NCI-H446 (cell line): ENCODE data around the gene BTNL2.
A peak's percentile ranks its signal among the peaks of the same experiment; 100 is the strongest.
"Not testable (repeated sequence)": the region's sequence is repeated elsewhere in the genome, so short reads cannot be mapped to it uniquely, and the experiment has no call there.

Experiments used
- DNase-seq, 2 experiments: peaks; one replicate each; lab custom pipeline; 2025; lab: John Stamatoyannopoulos, UW

The BTNL2 gene

GRCh38 chr6:32406857-32407256 is at the start of gene BTNL2:
Gene BTNL2, minus strand, starts transcription at chr6:32407181. Its CDS starts 58 bp downstream, at chr6:32407123.
- DNase-seq, result no peak

- DNase-seq, result no peak
Observed at GRCh38 chr6:32449088-32449736, 42.2 kb upstream of the BTNL2 start.

GRCh38 chr6:32447932-32448331 is 41.0 kb upstream of the BTNL2 start:
- DNase-seq, result no peak

GRCh38 chr6:32445321-32445854 is 38.4 kb upstream of the BTNL2 start:
- DNase-seq, result no peak

GRCh38 chr6:32444433-32444832 is 37.5 kb upstream of the BTNL2 start:
- DNase-seq, result no peak

- no peak for DNase-seq
Observed at GRCh38 chr6:32442977-32443552, 36.1 kb upstream of the BTNL2 start.

- DNase-seq, result no peak
Observed at GRCh38 chr6:32442243-32442667, 35.3 kb upstream of the BTNL2 start.

- DNase-seq, result peak; percentile 24 to 52
Observed at GRCh38 chr6:32439602-32440214, 32.7 kb upstream of the BTNL2 start, which contains the start of gene HLA-DRA. Gene HLA-DRA, plus strand, starts transcription at chr6:32439887. Its CDS starts 64 bp downstream, at chr6:32439951.

- no peak for DNase-seq
Observed at GRCh38 chr6:32439139-32439538, 32.2 kb upstream of the BTNL2 start.

- no peak for DNase-seq
Observed at GRCh38 chr6:32436995-32437836, 30.2 kb upstream of the BTNL2 start.

- DNase-seq, result no peak
Observed at GRCh38 chr6:32436186-32436585, 29.2 kb upstream of the BTNL2 start.

- not testable (repeated sequence) for DNase-seq
Observed at GRCh38 chr6:32433950-32434349, 27.0 kb upstream of the BTNL2 start.

GRCh38 chr6:32432050-32432450 is 25.1 kb upstream of the BTNL2 start:
- peak in 1 of 2 experiments; percentile 11 for DNase-seq

GRCh38 chr6:32431142-32431541 is 24.2 kb upstream of the BTNL2 start:
- no peak for DNase-seq

- no peak for DNase-seq
Observed at GRCh38 chr6:32430179-32430578, 23.2 kb upstream of the BTNL2 start.

- DNase-seq, result no peak
Observed at GRCh38 chr6:32427934-32428474, 21.0 kb upstream of the BTNL2 start.

- DNase-seq, result no peak
Observed at GRCh38 chr6:32427218-32427617, 20.2 kb upstream of the BTNL2 start.

- no peak for DNase-seq
Observed at GRCh38 chr6:32426338-32426737, 19.4 kb upstream of the BTNL2 start.

- DNase-seq, result no peak
Observed at GRCh38 chr6:32424589-32425300, 17.8 kb upstream of the BTNL2 start.

GRCh38 chr6:32416036-32416435 is 9.1 kb upstream of the BTNL2 start:
- no peak for DNase-seq

GRCh38 chr6:32415521-32416019 is 8.6 kb upstream of the BTNL2 start:
- peak; percentile 29 to 67 for DNase-seq
